IMR-90 (cell line): Measurements from ENCODE around the gene ATP9B. TPM values are rescaled to one million over a fixed set of nuclear protein-coding genes. Genes with fewer than 3 reads are reported as not detected.

ENCODE experiments used
- ATAC-seq: fragments of 200-7000 bp; cut with Tn5 transposase; 2 replicates; pipeline ENCODE4 v1.9.1; 2020; ENCODE audit warnings: low read depth, mild to moderate bottlenecking, moderate library complexity
- BruUV-seq: library from RNA; stranded (reverse); fragments of 400-500 nt; replicated peaks from 2 replicates; lab custom pipeline; 2021; lab: Mats Ljungman, UMichigan
- CTCF ChIA-PET: fragments of 300-600 bp; formaldehyde crosslinking; extraction: SDS; loops from one replicate; lab custom pipeline; 2021; ENCODE audit warnings: antibody characterized with exemption; lab: Yijun Ruan, JAX
- POLR2A ChIA-PET: fragments of 300-600 bp; sonication (Branson Sonifier 250); formaldehyde crosslinking; loops from one replicate; lab custom pipeline; 2022; ENCODE audit warnings: antibody characterized with exemption; ENCODE audit not compliant: unreplicated experiment; lab: Charles Lee
- DNase-seq: peaks from one replicate; pipeline ENCODE4 v3.0.0; 2013
- H2AFZ ChIP-seq: replicated peaks from 2 replicates; pipeline ENCODE3; 2013; ENCODE audit warnings: low read length, mild to moderate bottlenecking; ENCODE audit not compliant: poor library complexity
- H2AK5ac ChIP-seq: 2 replicates; pipeline ENCODE4 v1.6.1; 2013; ENCODE audit warnings: low read depth, low read length, inconsistent platforms
- H2AK9ac ChIP-seq: replicated peaks from 2 replicates; pipeline ENCODE3; 2013; ENCODE audit warnings: mild to moderate bottlenecking, low read depth, low read length, moderate library complexity; ENCODE audit not compliant: poor library complexity
- H2BK120ac ChIP-seq: 2 replicates; pipeline ENCODE4 v1.6.1; 2013; ENCODE audit warnings: low read depth, low read length, inconsistent platforms
- H2BK15ac ChIP-seq: 3 replicates; pipeline ENCODE4 v1.6.1; 2013; ENCODE audit warnings: low read depth, low read length, inconsistent platforms
- H2BK20ac ChIP-seq: 2 replicates; pipeline ENCODE4 v1.6.1; 2013; ENCODE audit warnings: low read depth, mild to moderate bottlenecking, inconsistent platforms, low read length, moderate library complexity
- H2BK5ac ChIP-seq: 2 replicates; pipeline ENCODE4 v1.6.1; 2013; ENCODE audit warnings: mild to moderate bottlenecking, low read depth, low read length, inconsistent platforms; ENCODE audit not compliant: poor library complexity, severe bottlenecking
- H3K14ac ChIP-seq: replicated peaks from 2 replicates; pipeline ENCODE4 v1.6.1; 2013; ENCODE audit warnings: low read depth, low read length, inconsistent platforms
- H3K18ac ChIP-seq: 2 replicates; pipeline ENCODE4 v1.6.1; 2013; ENCODE audit warnings: low read depth, low read length, control low read depth
- H3K23ac ChIP-seq: 2 replicates; pipeline ENCODE4 v1.6.1; 2013; ENCODE audit warnings: low read depth, low read length, inconsistent platforms
- H3K27ac ChIP-seq: 2 replicates; pipeline ENCODE4 v1.5.1; 2013; ENCODE audit warnings: mild to moderate bottlenecking, control low read depth, low read length; ENCODE audit not compliant: insufficient read depth
- H3K27me3 ChIP-seq: 2 replicates; pipeline ENCODE4 v1.6.1; 2013; ENCODE audit warnings: low read length; ENCODE audit not compliant: control insufficient read depth, insufficient read depth
- H3K36me3 ChIP-seq: 2 replicates; pipeline ENCODE4 v1.6.1; 2013; ENCODE audit warnings: low read length, mixed read lengths; ENCODE audit not compliant: control insufficient read depth, insufficient read depth
- H3K4ac ChIP-seq: 2 replicates; pipeline ENCODE4 v1.6.1; 2013; ENCODE audit warnings: low read depth, low read length, inconsistent platforms
- H3K4me1 ChIP-seq: 2 replicates; pipeline ENCODE4 v1.6.1; 2013; ENCODE audit warnings: low read length, mixed read lengths; ENCODE audit not compliant: control insufficient read depth, insufficient read depth
- H3K4me2 ChIP-seq: 2 replicates; pipeline ENCODE4 v1.6.1; 2013; ENCODE audit warnings: low read depth, mild to moderate bottlenecking, control low read depth, low read length, moderate library complexity
- H3K4me3 ChIP-seq: 2 replicates; pipeline ENCODE4 v1.5.1; 2013; ENCODE audit warnings: low read depth, mild to moderate bottlenecking, control low read depth, low read length, moderate library complexity; ENCODE audit not compliant: insufficient read depth
- H3K56ac ChIP-seq: 2 replicates; pipeline ENCODE4 v1.6.1; 2013; ENCODE audit warnings: low read length, inconsistent platforms; ENCODE audit not compliant: insufficient read depth; ENCODE audit errors: extremely low read depth
- H3K79me1 ChIP-seq, 2 experiments: 2 replicates each; pipeline ENCODE4 v1.6.1; 2013; ENCODE audit warnings: low read length in 2 of 2, inconsistent platforms in 1 of 2, low read depth in 1 of 2
- H3K9ac ChIP-seq: 2 replicates; pipeline ENCODE4 v1.6.1; 2013; ENCODE audit warnings: low read depth, low read length, control low read depth
- H3K9me1 ChIP-seq: 2 replicates; pipeline ENCODE4 v1.6.1; 2013; ENCODE audit warnings: low read length, inconsistent platforms; ENCODE audit not compliant: insufficient read depth
- H3K9me3 ChIP-seq: 2 replicates; pipeline ENCODE4 v1.6.1; 2013; ENCODE audit warnings: low read length; ENCODE audit not compliant: control insufficient read depth, insufficient read depth
- H4K20me1 ChIP-seq: 2 replicates; pipeline ENCODE4 v1.6.1; 2013; ENCODE audit warnings: low read length, inconsistent platforms; ENCODE audit not compliant: insufficient read depth
- H4K5ac ChIP-seq: 2 replicates; pipeline ENCODE4 v1.6.1; 2013; ENCODE audit warnings: mild to moderate bottlenecking, low read depth, low read length, control low read depth
- H4K8ac ChIP-seq, 2 experiments: 2 replicates each; pipeline ENCODE4 v1.6.1; 2013; ENCODE audit warnings: low read depth in 2 of 2, low read length in 2 of 2, control low read depth in 1 of 2, inconsistent platforms in 1 of 2
- H4K91ac ChIP-seq: 2 replicates; pipeline ENCODE4 v1.6.1; 2013; ENCODE audit warnings: low read depth, low read length, inconsistent platforms; ENCODE audit not compliant: insufficient read depth
- BHLHE40 ChIP-seq: fragments of 150-350 bp; IDR thresholded peaks from 2 replicates; pipeline ENCODE4 v1.6.1; 2016; ENCODE audit warnings: mild to moderate bottlenecking, low read depth, low read length
- CEBPB ChIP-seq: IDR thresholded peaks from 2 replicates; pipeline ENCODE4 v1.6.1; 2012; ENCODE audit warnings: low read depth, low read length, improper control_type of control experiment
- CHD1 ChIP-seq: IDR thresholded peaks from 2 replicates; pipeline ENCODE4 v1.6.1; 2012; ENCODE audit warnings: low read depth, low read length, improper control_type of control experiment
- FOS ChIP-seq: fragments of 150-350 bp; IDR thresholded peaks from 2 replicates; pipeline ENCODE4 v1.6.1; 2016; ENCODE audit warnings: low read depth, low read length
- MAFK ChIP-seq: IDR thresholded peaks from 2 replicates; pipeline ENCODE4 v1.6.1; 2012; ENCODE audit warnings: low read depth, low read length, improper control_type of control experiment
- MXI1 ChIP-seq: IDR thresholded peaks from 2 replicates; pipeline ENCODE4 v1.6.1; 2012; ENCODE audit warnings: low read depth, mild to moderate bottlenecking, low read length, moderate library complexity, borderline replicate concordance
- NFE2L2 ChIP-seq: fragments of 150-350 bp; IDR thresholded peaks from 2 replicates; pipeline ENCODE4 v1.6.1; 2016; ENCODE audit warnings: low read depth, mild to moderate bottlenecking, low read length
- POLR2A ChIP-seq: IDR thresholded peaks from 2 replicates; pipeline ENCODE4 v1.6.1; 2012; ENCODE audit warnings: mild to moderate bottlenecking, low read depth, low read length
- RAD21 ChIP-seq: IDR thresholded peaks from 2 replicates; pipeline ENCODE4 v1.6.1; 2012; ENCODE audit warnings: low read length, improper control_type of control experiment
- RCOR1 ChIP-seq: IDR thresholded peaks from 2 replicates; pipeline ENCODE4 v1.6.1; 2012; ENCODE audit warnings: mild to moderate bottlenecking, low read length, improper control_type of control experiment; ENCODE audit not compliant: insufficient replicate concordance
- RFX5 ChIP-seq: IDR thresholded peaks from 2 replicates; pipeline ENCODE4 v1.8.0; 2012; ENCODE audit warnings: low read depth, mild to moderate bottlenecking, low read length, moderate library complexity
- SMC3 ChIP-seq: fragments of 150-350 bp; IDR thresholded peaks from 2 replicates; pipeline ENCODE4 v1.6.1; 2016; ENCODE audit warnings: low read depth, mild to moderate bottlenecking, antibody characterized with exemption, low read length, moderate library complexity
- WGBS, 2 experiments: methylation state at CpG; one replicate each; pipeline versions ENCODE4 v1.1.5 to v1.1.7; 2013; ENCODE audit warnings: missing lambda C conversion rate in 2 of 2; ENCODE audit not compliant: insufficient read length in 1 of 2; ENCODE audit errors: extremely low coverage in 2 of 2; 5-methylcytosine and 5-hydroxymethylcytosine counted together
- dilution Hi-C: fragments of 300-500 bp; cut with HindIII; formaldehyde crosslinking; loops from one replicate; pipeline ENCODE4 v1.14.3; 2018; ENCODE audit warnings: low sequenced_read_pairs; ENCODE audit not compliant: unreplicated experiment
- in situ Hi-C: fragments of 300-500 bp; cut with MboI; formaldehyde crosslinking; loops from 3 replicates; pipeline ENCODE4 v1.14.3; 2019; ENCODE audit warnings: low sequenced_read_pairs, inconsistent platforms, mixed read lengths
- intact Hi-C: fragments of 100-400 bp; cut with micrococcal nuclease; formaldehyde crosslinking; loops from 2 replicates; pipeline ENCODE4 v1.10.0; 2022
- polyA plus RNA-seq, 3 experiments: library from polyadenylated mRNA; depleted of rRNA; stranded (reverse); fragments of >200 nt; gene quantifications; 2 replicates each; pipeline ENCODE4 v1.2.3, GENCODE V29; 2012; ENCODE audit warnings: low replicate concordance in 1 of 3
- total RNA-seq: library from RNA; depleted of rRNA; stranded (reverse); fragments of >200 nt; gene quantifications from 2 replicates; pipeline ENCODE4 v1.2.3, GENCODE V29; 2012
- TF ChIP-seq, protein P1 (sequence below): conservative IDR thresholded peaks from 2 replicates; pipeline ENCODE4 v1.5.1; 2012; ENCODE audit warnings: mild to moderate bottlenecking, low read depth, low read length, improper control_type of control experiment
- TF ChIP-seq, protein P2 (sequence below): fragments of 150-350 bp; IDR thresholded peaks from 2 replicates; pipeline ENCODE4 v1.6.1; 2016; ENCODE audit warnings: low read depth, mild to moderate bottlenecking, low read length, moderate library complexity, borderline replicate concordance
- TF ChIP-seq, protein P3 (sequence below): fragments of 150-350 bp; IDR thresholded peaks from 2 replicates; pipeline ENCODE4 v1.6.1; 2017; ENCODE audit warnings: mild to moderate bottlenecking, antibody characterized with exemption, low read length, low read depth

Gene ATP9B
- total and polyA plus RNA-seq, 2 of the 4 experiments (the other 2 are of a cell fraction): 11.0 to 11.5 TPM

DNA sequence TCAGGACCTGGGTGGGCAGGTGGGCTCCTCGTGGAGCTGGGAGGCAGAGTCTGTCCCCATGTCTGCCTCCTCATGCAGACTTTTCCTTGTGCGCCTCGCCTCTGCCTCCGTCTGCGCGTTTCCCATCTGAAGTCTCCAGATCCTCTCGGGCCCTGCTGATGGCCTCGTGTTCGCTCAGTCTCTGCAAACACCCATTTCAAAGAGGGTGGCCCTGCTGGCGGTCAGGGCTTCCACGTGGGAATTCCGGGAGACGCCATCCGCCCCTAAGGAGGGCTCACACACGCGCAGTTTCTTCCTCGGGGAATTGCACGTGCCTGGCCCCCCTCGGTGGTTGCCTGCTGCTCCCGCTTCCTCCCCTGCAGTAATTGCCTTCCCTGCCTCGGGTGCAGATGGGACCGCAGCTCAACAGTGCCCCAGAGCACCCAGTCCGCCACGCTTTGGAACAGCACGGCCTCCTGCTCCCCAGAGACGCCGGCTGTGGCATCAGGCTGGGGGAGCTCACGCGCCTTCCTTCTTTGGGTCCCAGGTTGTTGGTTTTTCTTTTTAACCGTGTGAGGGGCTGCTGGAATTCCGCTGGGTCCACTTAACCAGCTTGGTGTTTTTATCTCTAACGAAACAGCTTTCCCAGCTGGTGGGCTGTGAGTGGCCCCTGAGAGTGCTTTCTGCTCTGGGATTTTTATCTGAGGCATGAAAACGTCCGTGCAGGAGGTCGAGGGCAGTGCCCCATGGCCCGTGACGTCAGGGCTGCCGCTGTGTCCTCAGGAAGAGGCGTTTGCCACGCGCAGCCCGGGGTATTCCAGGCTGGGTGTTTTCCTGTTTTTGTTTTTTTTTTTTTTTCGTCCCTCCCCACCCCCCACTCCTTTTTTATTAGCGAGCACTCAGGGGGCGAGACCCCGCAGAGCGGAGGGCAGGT lies 342.7 kb downstream of the ATP9B start:
- H2BK5ac ChIP-seq: no peak overlapping the region
- ChIA-PET CTCF (no interaction called here), POLR2A (no interaction called here)
- intact Hi-C loops (no loop called here), in situ Hi-C loops (no loop called here), dilution Hi-C loops (no loop called here)
- H3K4me3 ChIP-seq: no peak overlapping the region
- H4K5ac ChIP-seq: no peak overlapping the region
- H3K18ac ChIP-seq: no peak overlapping the region
- H4K8ac ChIP-seq: no peak overlapping the region
- H3K56ac ChIP-seq: no peak overlapping the region
- no peak overlapping the region for H3K4me2 ChIP-seq
- no peaks in the 10 kb centered on the region for H3K9me1 ChIP-seq
- no peak for DNase-seq
- H3K4me1 ChIP-seq: no peaks in the 10 kb centered on the region
- no TSS peak for BruUV-seq
- no peak overlapping the region for H3K23ac ChIP-seq
- H2AFZ ChIP-seq: no peak overlapping the region
- H2AK9ac ChIP-seq: no peak overlapping the region
- peaks cover 14% of the 10 kb centered on the region; the same call in 1 of the 2 replicates for H3K36me3 ChIP-seq
- H3K27ac ChIP-seq: no peak overlapping the region
- H4K20me1 ChIP-seq: no peaks in the 10 kb centered on the region
- H2BK20ac ChIP-seq: no peak overlapping the region
- no peak for ATAC-seq
- H2AK5ac ChIP-seq: no peak overlapping the region
- H3K14ac ChIP-seq: no peak overlapping the region
- no peak overlapping the region for H2BK120ac ChIP-seq
- no peak overlapping the region for H2BK15ac ChIP-seq
- 83% methylated on average over 16 of the region's 47 CpGs; no CpG with 5 or more reads in 1 of the 2 experiments for WGBS, 2 experiments
- no peak overlapping the region for H3K4ac ChIP-seq
- no peak overlapping the region for H4K91ac ChIP-seq
- H3K9ac ChIP-seq: no peak overlapping the region
- H3K9me3 ChIP-seq: no peaks in the 10 kb centered on the region
- H3K27me3 ChIP-seq: no peaks in the 10 kb centered on the region
- H3K79me1 ChIP-seq: no peaks in the 10 kb centered on the region
- TF ChIP-seq SMC3 (no peak), CEBPB (no peak), NFE2L2 (no peak), RFX5 (no peak), CHD1 (no peak), MXI1 (no peak), BHLHE40 (no peak), RAD21 (no peak), FOS (no peak), MAFK (no peak), RCOR1 (no peak), POLR2A (no peak)
- TF ChIP-seq, protein P1, sequence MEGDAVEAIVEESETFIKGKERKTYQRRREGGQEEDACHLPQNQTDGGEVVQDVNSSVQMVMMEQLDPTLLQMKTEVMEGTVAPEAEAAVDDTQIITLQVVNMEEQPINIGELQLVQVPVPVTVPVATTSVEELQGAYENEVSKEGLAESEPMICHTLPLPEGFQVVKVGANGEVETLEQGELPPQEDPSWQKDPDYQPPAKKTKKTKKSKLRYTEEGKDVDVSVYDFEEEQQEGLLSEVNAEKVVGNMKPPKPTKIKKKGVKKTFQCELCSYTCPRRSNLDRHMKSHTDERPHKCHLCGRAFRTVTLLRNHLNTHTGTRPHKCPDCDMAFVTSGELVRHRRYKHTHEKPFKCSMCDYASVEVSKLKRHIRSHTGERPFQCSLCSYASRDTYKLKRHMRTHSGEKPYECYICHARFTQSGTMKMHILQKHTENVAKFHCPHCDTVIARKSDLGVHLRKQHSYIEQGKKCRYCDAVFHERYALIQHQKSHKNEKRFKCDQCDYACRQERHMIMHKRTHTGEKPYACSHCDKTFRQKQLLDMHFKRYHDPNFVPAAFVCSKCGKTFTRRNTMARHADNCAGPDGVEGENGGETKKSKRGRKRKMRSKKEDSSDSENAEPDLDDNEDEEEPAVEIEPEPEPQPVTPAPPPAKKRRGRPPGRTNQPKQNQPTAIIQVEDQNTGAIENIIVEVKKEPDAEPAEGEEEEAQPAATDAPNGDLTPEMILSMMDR: no peak
- TF ChIP-seq, protein P2, sequence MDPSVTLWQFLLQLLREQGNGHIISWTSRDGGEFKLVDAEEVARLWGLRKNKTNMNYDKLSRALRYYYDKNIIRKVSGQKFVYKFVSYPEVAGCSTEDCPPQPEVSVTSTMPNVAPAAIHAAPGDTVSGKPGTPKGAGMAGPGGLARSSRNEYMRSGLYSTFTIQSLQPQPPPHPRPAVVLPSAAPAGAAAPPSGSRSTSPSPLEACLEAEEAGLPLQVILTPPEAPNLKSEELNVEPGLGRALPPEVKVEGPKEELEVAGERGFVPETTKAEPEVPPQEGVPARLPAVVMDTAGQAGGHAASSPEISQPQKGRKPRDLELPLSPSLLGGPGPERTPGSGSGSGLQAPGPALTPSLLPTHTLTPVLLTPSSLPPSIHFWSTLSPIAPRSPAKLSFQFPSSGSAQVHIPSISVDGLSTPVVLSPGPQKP: no peak
- TF ChIP-seq, protein P3, sequence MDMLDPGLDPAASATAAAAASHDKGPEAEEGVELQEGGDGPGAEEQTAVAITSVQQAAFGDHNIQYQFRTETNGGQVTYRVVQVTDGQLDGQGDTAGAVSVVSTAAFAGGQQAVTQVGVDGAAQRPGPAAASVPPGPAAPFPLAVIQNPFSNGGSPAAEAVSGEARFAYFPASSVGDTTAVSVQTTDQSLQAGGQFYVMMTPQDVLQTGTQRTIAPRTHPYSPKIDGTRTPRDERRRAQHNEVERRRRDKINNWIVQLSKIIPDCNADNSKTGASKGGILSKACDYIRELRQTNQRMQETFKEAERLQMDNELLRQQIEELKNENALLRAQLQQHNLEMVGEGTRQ: no peak
